PFSK-1 (cell line): ENCODE results near the gene FXYD2.

Experiments
- POLR2AphosphoS5 ChIP-seq: IDR thresholded peaks from 2 replicates; pipeline ENCODE4 v1.6.1; 2012; ENCODE audit warnings: low read depth, mild to moderate bottlenecking, control low read depth, low read length, moderate library complexity
- SIN3A ChIP-seq: IDR thresholded peaks from 2 replicates; pipeline ENCODE4 v1.6.1; 2012; ENCODE audit warnings: mild to moderate bottlenecking, low read length, moderate library complexity, borderline replicate concordance; ENCODE audit not compliant: insufficient read depth

GRCh38 chr11:117833401-117833891 lies 8.9 kb upstream of the FXYD2 start:
- no peak for TF ChIP-seq POLR2AphosphoS5
- no peak for TF ChIP-seq SIN3A
